ENCODE results near the gene STOML1. TPM values are rescaled to one million over a fixed set of nuclear protein-coding genes. Genes with fewer than 3 reads are reported as not detected.

The STOML1 gene
- total RNA-seq, 1 experiment from 2014 or later: 2.5 TPM

- Histone ChIP-seq H3K27me3 (ENCODE audit: insufficient read depth, low read length) (no peaks in the 10 kb centered on the region), H3K18ac (ENCODE audit: insufficient read length, low read depth, low read length) (no peak overlapping the region), H3K27ac (ENCODE audit: insufficient read length, low read depth, low read length) (no peak overlapping the region), H2AFZ (ENCODE audit: low read length) (no peak overlapping the region), H3K79me1 (ENCODE audit: insufficient read depth, low read depth, low read length, poor library complexity, severe bottlenecking) (no peaks in the 10 kb centered on the region), H3K14ac (ENCODE audit: insufficient read depth, low read length) (no peak overlapping the region), H3K9me3 (ENCODE audit: control insufficient read depth, low read depth, low read length) (no peaks in the 10 kb centered on the region), H2BK12ac (ENCODE audit: insufficient read length, low read depth, low read length) (no peak overlapping the region), H2BK20ac (ENCODE audit: low read depth, low read length, poor library complexity, severe bottlenecking) (no peak overlapping the region), H2BK120ac (ENCODE audit: low read depth, low read length, poor library complexity, severe bottlenecking) (no peak overlapping the region), H3K4me2 (ENCODE audit: insufficient read depth, insufficient read length, low read length) (no peak overlapping the region), H2BK5ac (ENCODE audit: insufficient read length, low read length) (no peak overlapping the region), H3K4ac (ENCODE audit: low read depth, low read length) (no peak overlapping the region), H4K8ac (replicated peaks; ENCODE audit: insufficient read length, low read depth, low read length) (no peak overlapping the region), H3T11ph (ENCODE audit: low read length) (no peak overlapping the region), H3K79me2 (ENCODE audit: insufficient read depth, low read length) (no peaks in the 10 kb centered on the region), H2BK15ac (ENCODE audit: low read depth, low read length) (no peak overlapping the region), H2AK5ac (ENCODE audit: insufficient read length, low read length) (no peak overlapping the region), H3K23ac (ENCODE audit: insufficient read length, low read depth, low read length) (no peak overlapping the region), H3K9ac (ENCODE audit: extremely low read depth, insufficient read length, low read length) (no peak overlapping the region), H4K91ac (ENCODE audit: insufficient read length, low read depth, low read length) (no peak overlapping the region), H3K56ac (ENCODE audit: insufficient read length, low read depth, low read length) (no peak overlapping the region), H3K23me2 (ENCODE audit: insufficient read length, low read depth, low read length, poor library complexity, severe bottlenecking) (peaks cover 13% of the 10 kb centered on the region), H4K5ac (ENCODE audit: insufficient read length, low read depth, low read length) (no peak overlapping the region), H3K4me1 (ENCODE audit: insufficient read depth, low read length) (peaks cover 2% of the 10 kb centered on the region; the same call in 1 of the 2 replicates), H4K20me1 (ENCODE audit: control insufficient read depth, insufficient read depth, insufficient read length) (no peaks in the 10 kb centered on the region)
- no CpG with 5 or more reads among the region's 8 CpGs for WGBS (ENCODE audit: extremely low coverage, insufficient read length, low lambda C conversion rate)
- Mint-ChIP-seq H3K4me1 (peaks cover 23 to 25% of the 10 kb centered on the region in 2 experiments), H3K27me3 (ENCODE audit: low read depth) (peaks cover 7% of the 10 kb centered on the region), H3K9me3 (no peaks in the 10 kb centered on the region), H3K36me3 (ENCODE audit: insufficient read depth in 1 of 3, low read depth in 3 of 3) (no peaks in the 10 kb centered on the region), H3K27ac (no peak overlapping the region), H3K4me3 (no peak overlapping the region)
- no peak for DNase-seq
- no peak for TF ChIP-seq CTCF (conservative IDR thresholded peaks at IDR 0.05)
Observed at GRCh38 chr15:73930371-73930770, 61.7 kb downstream of the STOML1 start.

Measured in H9 (cell line).